DOHH2 (cell line): ENCODE results near the gene TUBB4B.

Experiments
- EZH2phosphoT487 ChIP-seq: fragments of 200-600 bp; sonication (generic); IDR thresholded peaks from 2 replicates; pipeline ENCODE4 v1.6.1; 2017; ENCODE audit warnings: borderline replicate concordance, mild to moderate bottlenecking, antibody characterized with exemption, low read length, moderate library complexity, mixed read lengths
- TF ChIP-seq, protein P1 (sequence below): fragments of 200-600 bp; sonication (generic); IDR thresholded peaks from one replicate; pipeline ENCODE4 v1.5.1; 2014; ENCODE audit warnings: antibody characterized with exemption, mild to moderate bottlenecking, low read depth, low read length; ENCODE audit not compliant: poor library complexity, severe bottlenecking

DNA sequence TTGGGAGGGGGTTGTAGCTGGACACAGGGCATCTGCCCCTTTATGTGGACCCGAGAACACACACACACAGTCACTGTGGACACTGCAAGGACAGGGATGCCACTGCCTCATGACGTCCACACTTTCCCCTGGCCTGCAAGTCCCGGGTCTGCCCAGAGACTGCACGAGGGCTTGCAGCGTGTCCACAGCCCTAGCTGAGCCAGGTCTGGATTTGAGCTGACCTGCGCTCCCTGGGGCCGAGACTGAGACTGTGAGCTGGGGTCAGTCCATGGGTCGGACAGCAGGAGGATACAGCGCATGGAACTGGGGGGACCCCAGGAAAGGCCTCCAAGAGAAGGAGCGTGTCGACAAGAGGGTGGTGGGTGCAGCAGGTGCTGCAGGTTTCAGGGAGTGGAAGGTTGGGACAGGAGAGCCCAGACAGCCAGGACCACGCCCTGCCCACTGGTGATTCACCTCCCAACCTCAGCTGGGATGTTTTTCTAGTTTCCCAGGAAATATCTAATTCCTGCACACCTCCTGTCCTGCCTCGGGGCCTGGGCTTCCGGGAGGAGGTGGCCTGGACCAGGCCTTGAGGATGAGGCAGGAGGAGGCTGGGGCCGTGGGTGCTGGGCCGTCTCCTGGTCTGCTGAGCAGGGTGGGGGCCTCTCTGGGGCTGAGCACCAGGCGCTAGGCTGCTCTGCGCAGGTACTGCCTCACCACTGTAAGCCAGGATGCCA, 14.6 kb upstream of the TUBB4B start:
- TF ChIP-seq, protein P1, sequence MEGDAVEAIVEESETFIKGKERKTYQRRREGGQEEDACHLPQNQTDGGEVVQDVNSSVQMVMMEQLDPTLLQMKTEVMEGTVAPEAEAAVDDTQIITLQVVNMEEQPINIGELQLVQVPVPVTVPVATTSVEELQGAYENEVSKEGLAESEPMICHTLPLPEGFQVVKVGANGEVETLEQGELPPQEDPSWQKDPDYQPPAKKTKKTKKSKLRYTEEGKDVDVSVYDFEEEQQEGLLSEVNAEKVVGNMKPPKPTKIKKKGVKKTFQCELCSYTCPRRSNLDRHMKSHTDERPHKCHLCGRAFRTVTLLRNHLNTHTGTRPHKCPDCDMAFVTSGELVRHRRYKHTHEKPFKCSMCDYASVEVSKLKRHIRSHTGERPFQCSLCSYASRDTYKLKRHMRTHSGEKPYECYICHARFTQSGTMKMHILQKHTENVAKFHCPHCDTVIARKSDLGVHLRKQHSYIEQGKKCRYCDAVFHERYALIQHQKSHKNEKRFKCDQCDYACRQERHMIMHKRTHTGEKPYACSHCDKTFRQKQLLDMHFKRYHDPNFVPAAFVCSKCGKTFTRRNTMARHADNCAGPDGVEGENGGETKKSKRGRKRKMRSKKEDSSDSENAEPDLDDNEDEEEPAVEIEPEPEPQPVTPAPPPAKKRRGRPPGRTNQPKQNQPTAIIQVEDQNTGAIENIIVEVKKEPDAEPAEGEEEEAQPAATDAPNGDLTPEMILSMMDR, result no peak
- TF ChIP-seq EZH2phosphoT487, result no peak
